KMS-11 (cell line): Measurements from ENCODE around the gene SCAANT1.

Experiments used
- H2AFZ ChIP-seq: fragments of 200-600 bp; sonication (generic); 2 replicates; pipeline ENCODE4 v1.6.1; 2016; ENCODE audit warnings: antibody characterized with exemption, mixed run types, low read depth
- H3K27ac ChIP-seq: fragments of 200-600 bp; sonication (generic); 2 replicates; pipeline ENCODE4 v1.6.1; 2016; ENCODE audit warnings: mild to moderate bottlenecking, mixed run types
- H3K27me3 ChIP-seq: fragments of 200-600 bp; sonication (generic); 2 replicates; pipeline ENCODE4 v1.6.1; 2017; ENCODE audit warnings: mild to moderate bottlenecking, low read depth, mixed run types, moderate library complexity; ENCODE audit not compliant: insufficient read depth
- H3K36me3 ChIP-seq: fragments of 200-600 bp; sonication (generic); 2 replicates; pipeline ENCODE4 v1.6.1; 2017; ENCODE audit warnings: mild to moderate bottlenecking, mixed run types; ENCODE audit not compliant: insufficient read depth
- H3K4me1 ChIP-seq: fragments of 200-600 bp; sonication (generic); 2 replicates; pipeline ENCODE4 v1.6.1; 2016; ENCODE audit warnings: mild to moderate bottlenecking, low read depth, mixed run types; ENCODE audit not compliant: poor library complexity, severe bottlenecking
- H3K4me2 ChIP-seq: fragments of 200-600 bp; sonication (generic); 2 replicates; pipeline ENCODE4 v1.7.0; 2016; ENCODE audit warnings: mild to moderate bottlenecking, mixed run types
- H3K4me3 ChIP-seq: fragments of 200-600 bp; sonication (generic); IDR thresholded peaks from 2 replicates; pipeline ENCODE4 v1.6.1; 2017; ENCODE audit warnings: low read depth, low read length, mixed read lengths; ENCODE audit not compliant: insufficient read depth
- H3K79me2 ChIP-seq: fragments of 200-600 bp; sonication (generic); 2 replicates; pipeline ENCODE4 v1.6.1; 2016; ENCODE audit warnings: low read depth, mixed run types; ENCODE audit not compliant: insufficient read depth
- H3K9ac ChIP-seq: fragments of 200-600 bp; sonication (generic); 2 replicates; pipeline ENCODE4 v1.6.1; 2016; ENCODE audit warnings: mild to moderate bottlenecking, mixed run types
- H4K20me1 ChIP-seq: fragments of 200-600 bp; sonication (generic); 2 replicates; pipeline ENCODE4 v1.6.1; 2016; ENCODE audit warnings: mild to moderate bottlenecking, mixed run types; ENCODE audit not compliant: insufficient read depth
- CTCF ChIP-seq: fragments of 200-600 bp; sonication (generic); conservative IDR thresholded peaks from 2 replicates; pipeline ENCODE4 v1.6.1; 2017; ENCODE audit warnings: low read depth, mild to moderate bottlenecking, antibody characterized with exemption, low read length, moderate library complexity, mixed read lengths

The SCAANT1 gene

GRCh38 chr3:63940389-63940757 lies 28.2 kb upstream of the SCAANT1 start:
- Histone ChIP-seq H3K27me3 (no peaks in the 10 kb centered on the region), H3K27ac (no peak overlapping the region), H3K9ac (no peak overlapping the region), H4K20me1 (0 out of 2 replicates have a peak, but pooled peaks cover 10% of the 10 kb centered on the region), H3K4me3 (no peak overlapping the region), H3K79me2 (0 out of 2 replicates have a peak, but pooled peaks cover 4% of the 10 kb centered on the region), H3K36me3 (no peaks in the 10 kb centered on the region), H3K4me1 (peaks cover 41% of the 10 kb centered on the region), H2AFZ (no peak overlapping the region), H3K4me2 (no peak overlapping the region)
- no peak for TF ChIP-seq CTCF

GRCh38 chr3:63937661-63938651 lies 25.8 kb upstream of the SCAANT1 start:
- no peak overlapping the region for H3K4me3 ChIP-seq
- H3K4me1 ChIP-seq = peaks cover 45% of the 10 kb centered on the region
- no peak for TF ChIP-seq CTCF
- H2AFZ ChIP-seq = no peak overlapping the region
- 0 out of 2 replicates have a peak, but pooled peaks cover 10% of the 10 kb centered on the region for H4K20me1 ChIP-seq
- H3K4me2 ChIP-seq = peak overlapping the region; percentile 50
- H3K27me3 ChIP-seq = no peaks in the 10 kb centered on the region
- no peak overlapping the region; the same call in 1 of the 2 replicates for H3K27ac ChIP-seq
- no peak overlapping the region for H3K9ac ChIP-seq
- H3K36me3 ChIP-seq = no peaks in the 10 kb centered on the region
- 0 out of 2 replicates have a peak, but pooled peaks cover 4% of the 10 kb centered on the region for H3K79me2 ChIP-seq

- H3K79me2 ChIP-seq = peaks cover 9% of the 10 kb centered on the region; the same call in 1 of the 2 replicates
- H3K9ac ChIP-seq = no peak overlapping the region
- peaks cover 48% of the 10 kb centered on the region for H3K4me1 ChIP-seq
- H3K27me3 ChIP-seq = no peaks in the 10 kb centered on the region
- 0 out of 2 replicates have a peak overlapping the region, but pooled peaks have one; percentile 17 for H3K4me2 ChIP-seq
- H3K27ac ChIP-seq = no peak overlapping the region
- 0 out of 2 replicates have a peak, but pooled peaks cover 10% of the 10 kb centered on the region for H4K20me1 ChIP-seq
- H3K36me3 ChIP-seq = no peaks in the 10 kb centered on the region
- TF ChIP-seq CTCF = no peak
- H3K4me3 ChIP-seq = no peak overlapping the region
- no peak overlapping the region for H2AFZ ChIP-seq
Measured at GRCh38 chr3:63936925-63937324, 24.7 kb upstream of the SCAANT1 start.

- TF ChIP-seq CTCF = no peak
- Histone ChIP-seq H3K4me2 (no peak overlapping the region), H3K27me3 (no peaks in the 10 kb centered on the region), H3K36me3 (no peaks in the 10 kb centered on the region), H3K9ac (no peak overlapping the region), H3K27ac (no peak overlapping the region), H4K20me1 (0 out of 2 replicates have a peak, but pooled peaks cover 10% of the 10 kb centered on the region), H3K4me3 (no peak overlapping the region), H2AFZ (no peak overlapping the region), H3K4me1 (peaks cover 46% of the 10 kb centered on the region), H3K79me2 (peaks cover 12% of the 10 kb centered on the region; the same call in 1 of the 2 replicates)
Measured at GRCh38 chr3:63934041-63934866, 22.1 kb upstream of the SCAANT1 start.
